ENCODE data around the gene CDK11B. TPM values are rescaled to one million over a fixed set of nuclear protein-coding genes. Genes with fewer than 3 reads are reported as not detected.
"Not testable (repeated sequence)": the region's sequence is repeated elsewhere in the genome, so short reads cannot be mapped to it uniquely, and the experiment has no call there.

The CDK11B gene
- total and polyA plus RNA-seq, 9 donors: 9.4 to 37.8 (median 34.9) TPM

DNA sequence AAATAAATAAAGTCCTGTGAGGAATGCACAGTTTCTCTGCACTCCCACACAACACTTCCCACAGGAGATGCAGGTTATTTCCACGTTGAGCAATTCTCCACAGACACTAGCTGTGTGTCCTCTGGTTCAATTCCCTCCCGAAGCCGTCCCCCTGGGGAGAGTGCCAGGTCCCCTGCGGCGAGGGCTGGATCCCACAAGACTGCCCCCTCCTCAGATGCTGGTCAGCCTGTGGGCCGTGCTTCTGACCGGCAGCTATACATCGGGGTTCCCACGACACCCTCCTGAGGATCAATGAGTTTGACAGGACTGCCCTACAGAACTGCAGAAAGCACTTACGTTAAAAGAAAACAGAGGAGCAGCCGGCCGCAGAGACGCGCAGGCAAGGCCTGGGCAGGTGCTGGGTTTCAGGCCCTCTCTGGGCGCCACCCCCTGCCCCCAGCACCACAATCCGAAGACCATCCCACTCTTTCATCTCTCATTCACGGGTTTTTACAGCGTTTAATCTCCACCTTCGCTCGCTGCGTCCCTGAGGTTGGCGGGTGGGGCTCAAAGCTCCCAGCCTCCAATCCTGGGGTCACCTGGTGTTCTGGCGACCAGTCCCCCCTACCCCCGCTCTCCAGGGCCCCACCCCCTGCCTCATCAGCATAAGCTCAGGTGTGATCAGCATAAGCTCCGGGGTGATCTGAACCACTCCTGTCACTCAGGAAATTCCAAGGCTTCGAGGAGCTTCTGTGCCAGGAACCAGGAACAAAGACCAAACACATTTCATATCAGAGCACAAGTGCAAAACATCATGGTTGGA lies 24.5 kb upstream of the CDK11B start:
- Histone ChIP-seq H3K9me3 (replicated peaks; ENCODE audit: control insufficient read depth, low read depth, low read length) (no peaks in the 10 kb centered on the region), H3K27ac (ENCODE audit: low read length) (no peak overlapping the region), H3K4me3 (ENCODE audit: low read length) (no peak overlapping the region), H3K4me1 (ENCODE audit: control insufficient read depth, insufficient read depth, low read length) (peaks cover 6% of the 10 kb centered on the region), H3K36me3 (ENCODE audit: control insufficient read depth, insufficient read depth, low read length) (peaks cover 29% of the 10 kb centered on the region), H3K27me3 (ENCODE audit: control insufficient read depth, insufficient read depth, low read length) (no peaks in the 10 kb centered on the region)
- no peak for DNase-seq
- 52% methylated on average over 23 of the region's 26 CpGs for WGBS (ENCODE audit: insufficient coverage)

DNA sequence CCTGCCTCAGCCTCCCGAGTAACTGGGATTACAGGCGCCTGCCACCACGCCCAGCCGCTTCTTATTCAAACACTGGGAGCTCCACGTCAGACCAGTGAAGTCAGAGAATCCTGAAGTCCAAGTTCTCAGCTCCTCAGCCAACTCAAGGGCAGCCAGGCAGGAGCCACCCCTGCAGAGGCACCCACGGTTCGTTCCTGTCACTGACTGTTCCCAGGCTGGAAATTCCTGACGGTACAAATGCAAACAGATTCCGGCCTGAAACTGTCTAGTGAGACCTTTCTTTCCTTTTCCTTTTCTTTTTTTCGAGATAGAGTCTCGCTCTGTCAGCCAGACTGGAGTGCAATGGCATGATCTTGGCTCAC lies 22.1 kb upstream of the CDK11B start:
- WGBS (ENCODE audit: insufficient coverage): 74% methylated on average over 9 of the region's 11 CpGs
- H3K9me3 ChIP-seq (replicated peaks; ENCODE audit: control insufficient read depth, low read depth, low read length): no peaks in the 10 kb centered on the region
- DNase-seq: no peak
- H3K36me3 ChIP-seq (ENCODE audit: control insufficient read depth, insufficient read depth, low read length): peaks cover 24% of the 10 kb centered on the region
- H3K27me3 ChIP-seq (ENCODE audit: control insufficient read depth, insufficient read depth, low read length): no peaks in the 10 kb centered on the region
- H3K4me1 ChIP-seq (ENCODE audit: control insufficient read depth, insufficient read depth, low read length): peaks cover 14% of the 10 kb centered on the region
- H3K27ac ChIP-seq (ENCODE audit: low read length): no peak overlapping the region
- H3K4me3 ChIP-seq (ENCODE audit: low read length): no peak overlapping the region

GRCh38 chr1:1680031-1680911 lies 21.5 kb upstream of the CDK11B start:
- peaks cover 24% of the 10 kb centered on the region for H3K36me3 ChIP-seq (ENCODE audit: control insufficient read depth, insufficient read depth, low read length)
- 87% methylated on average over 23 of the region's 32 CpGs for WGBS (ENCODE audit: insufficient coverage)
- no peaks in the 10 kb centered on the region for H3K27me3 ChIP-seq (ENCODE audit: control insufficient read depth, insufficient read depth, low read length)
- no peaks in the 10 kb centered on the region for H3K9me3 ChIP-seq (replicated peaks; ENCODE audit: control insufficient read depth, low read depth, low read length)
- H3K4me1 ChIP-seq (ENCODE audit: control insufficient read depth, insufficient read depth, low read length): peaks cover 14% of the 10 kb centered on the region
- H3K4me3 ChIP-seq (ENCODE audit: low read length): no peak overlapping the region
- H3K27ac ChIP-seq (ENCODE audit: low read length): no peak overlapping the region
- DNase-seq: no peak

- WGBS (ENCODE audit: insufficient coverage): 64% methylated on average over 24 of the region's 24 CpGs
- peak overlapping the region; percentile 62 for H3K27ac ChIP-seq (ENCODE audit: low read length)
- H3K9me3 ChIP-seq (replicated peaks; ENCODE audit: control insufficient read depth, low read depth, low read length): no peaks in the 10 kb centered on the region
- no peak overlapping the region for H3K4me3 ChIP-seq (ENCODE audit: low read length)
- H3K36me3 ChIP-seq (ENCODE audit: control insufficient read depth, insufficient read depth, low read length): peaks cover 20% of the 10 kb centered on the region
- no peak for DNase-seq
- H3K4me1 ChIP-seq (ENCODE audit: control insufficient read depth, insufficient read depth, low read length): peaks cover 14% of the 10 kb centered on the region
- no peaks in the 10 kb centered on the region for H3K27me3 ChIP-seq (ENCODE audit: control insufficient read depth, insufficient read depth, low read length)
Measured at GRCh38 chr1:1678581-1679380, 20.0 kb upstream of the CDK11B start.

DNA sequence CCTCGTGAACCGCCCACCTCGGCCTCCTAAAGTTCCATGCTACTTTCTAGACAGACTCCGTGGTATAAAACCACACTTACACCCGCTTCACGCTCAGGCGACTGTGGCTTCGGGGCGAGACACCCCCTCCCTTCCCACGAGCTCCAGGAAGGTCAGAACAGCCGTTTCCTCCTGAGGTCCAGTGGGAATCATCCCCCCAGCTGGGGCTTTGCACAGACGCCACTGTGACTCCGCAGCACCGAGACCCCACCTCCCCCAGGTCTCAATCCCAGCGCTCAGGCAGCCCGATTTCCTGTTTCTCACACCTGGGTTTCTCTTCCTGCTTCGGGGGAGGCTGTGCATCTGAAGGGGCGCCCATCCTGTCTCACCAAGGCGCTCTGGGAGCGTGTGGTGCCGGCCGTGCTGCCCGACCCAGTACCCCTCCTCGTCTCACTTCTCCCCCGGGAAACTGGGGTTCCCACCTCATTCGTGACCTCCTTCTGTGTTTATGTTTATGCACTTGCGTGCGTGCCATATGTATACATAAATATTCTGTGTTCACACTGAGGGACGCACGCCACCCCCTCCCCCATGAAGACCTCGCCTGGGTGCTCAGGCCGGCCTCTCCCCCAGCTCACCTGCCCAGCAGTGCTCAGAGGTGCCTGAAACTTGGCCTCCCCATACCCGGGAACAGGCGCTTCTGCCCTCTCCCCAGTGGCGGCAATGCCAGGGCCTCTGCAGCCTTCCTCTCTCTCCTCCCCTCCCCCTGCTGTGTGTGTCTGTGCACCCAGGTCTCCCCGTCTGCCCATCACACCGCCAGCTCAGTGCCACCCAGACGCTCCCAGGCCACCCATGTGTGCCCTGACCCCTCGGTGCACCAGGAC lies 19.1 kb upstream of the CDK11B start:
- WGBS (ENCODE audit: insufficient coverage): 57% methylated on average over 36 of the region's 39 CpGs
- H3K27ac ChIP-seq (ENCODE audit: low read length): peak overlapping the region; percentile 62

DNA sequence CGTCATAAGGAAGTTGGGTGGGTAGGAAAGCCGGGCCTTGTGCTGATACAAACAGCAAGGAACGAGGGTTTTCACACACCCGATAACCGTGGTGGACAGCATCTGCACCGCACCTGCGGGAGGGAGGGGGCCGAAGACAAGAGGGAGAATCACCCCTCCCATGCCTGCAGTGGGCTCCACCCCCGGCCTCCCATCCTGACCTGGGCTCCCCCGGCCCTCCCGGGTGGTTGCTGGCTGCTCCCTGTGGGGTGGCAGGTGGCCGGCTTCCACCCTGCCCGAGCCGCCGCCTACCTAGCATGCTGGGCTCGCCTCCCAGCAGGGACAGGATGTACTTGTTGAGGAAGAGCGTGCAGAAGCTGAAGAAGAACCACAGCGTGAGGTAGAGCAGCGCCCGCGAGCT lies 17.3 kb upstream of the CDK11B start:
- H3K27ac ChIP-seq (ENCODE audit: low read length); DNase-seq; H3K27me3 ChIP-seq (ENCODE audit: control insufficient read depth, insufficient read depth, low read length); H3K4me3 ChIP-seq (ENCODE audit: low read length); H3K9me3 ChIP-seq (replicated peaks; ENCODE audit: control insufficient read depth, low read depth, low read length): not testable (repeated sequence)
- Histone ChIP-seq H3K4me1 (ENCODE audit: control insufficient read depth, insufficient read depth, low read length) (peaks cover 14% of the 10 kb centered on the region), H3K36me3 (ENCODE audit: control insufficient read depth, insufficient read depth, low read length) (peaks cover 17% of the 10 kb centered on the region)
- WGBS (ENCODE audit: insufficient coverage): no CpG with 5 or more reads among the region's 21 CpGs

More for the DNA sequence above, 19.1 kb upstream of the CDK11B start:
- no peak overlapping the region for H3K4me3 ChIP-seq (ENCODE audit: low read length)
- H3K27me3 ChIP-seq (ENCODE audit: control insufficient read depth, insufficient read depth, low read length): no peaks in the 10 kb centered on the region
- peaks cover 14% of the 10 kb centered on the region for H3K4me1 ChIP-seq (ENCODE audit: control insufficient read depth, insufficient read depth, low read length)
- H3K9me3 ChIP-seq (replicated peaks; ENCODE audit: control insufficient read depth, low read depth, low read length): no peaks in the 10 kb centered on the region
- peak; percentile 30 for DNase-seq
- H3K36me3 ChIP-seq (ENCODE audit: control insufficient read depth, insufficient read depth, low read length): peaks cover 15% of the 10 kb centered on the region

GRCh38 chr1:1675218-1675617 lies 16.4 kb upstream of the CDK11B start:
- no CpG with 5 or more reads among the region's 18 CpGs for WGBS (ENCODE audit: insufficient coverage)
- H3K9me3 ChIP-seq (replicated peaks; ENCODE audit: control insufficient read depth, low read depth, low read length); H3K4me3 ChIP-seq (ENCODE audit: low read length); DNase-seq; H3K27me3 ChIP-seq (ENCODE audit: control insufficient read depth, insufficient read depth, low read length); H3K27ac ChIP-seq (ENCODE audit: low read length): not testable (repeated sequence)
- Histone ChIP-seq H3K4me1 (ENCODE audit: control insufficient read depth, insufficient read depth, low read length) (peaks cover 14% of the 10 kb centered on the region), H3K36me3 (ENCODE audit: control insufficient read depth, insufficient read depth, low read length) (peaks cover 23% of the 10 kb centered on the region)

GRCh38 chr1:1674806-1675205 lies 16.0 kb upstream of the CDK11B start:
- DNase-seq; H3K27ac ChIP-seq (ENCODE audit: low read length); H3K9me3 ChIP-seq (replicated peaks; ENCODE audit: control insufficient read depth, low read depth, low read length); H3K27me3 ChIP-seq (ENCODE audit: control insufficient read depth, insufficient read depth, low read length); H3K4me3 ChIP-seq (ENCODE audit: low read length): not testable (repeated sequence)
- peaks cover 27% of the 10 kb centered on the region for H3K36me3 ChIP-seq (ENCODE audit: control insufficient read depth, insufficient read depth, low read length)
- H3K4me1 ChIP-seq (ENCODE audit: control insufficient read depth, insufficient read depth, low read length): peaks cover 14% of the 10 kb centered on the region
- 100% methylated on average over 1 of the region's 21 CpGs for WGBS (ENCODE audit: insufficient coverage)

DNA sequence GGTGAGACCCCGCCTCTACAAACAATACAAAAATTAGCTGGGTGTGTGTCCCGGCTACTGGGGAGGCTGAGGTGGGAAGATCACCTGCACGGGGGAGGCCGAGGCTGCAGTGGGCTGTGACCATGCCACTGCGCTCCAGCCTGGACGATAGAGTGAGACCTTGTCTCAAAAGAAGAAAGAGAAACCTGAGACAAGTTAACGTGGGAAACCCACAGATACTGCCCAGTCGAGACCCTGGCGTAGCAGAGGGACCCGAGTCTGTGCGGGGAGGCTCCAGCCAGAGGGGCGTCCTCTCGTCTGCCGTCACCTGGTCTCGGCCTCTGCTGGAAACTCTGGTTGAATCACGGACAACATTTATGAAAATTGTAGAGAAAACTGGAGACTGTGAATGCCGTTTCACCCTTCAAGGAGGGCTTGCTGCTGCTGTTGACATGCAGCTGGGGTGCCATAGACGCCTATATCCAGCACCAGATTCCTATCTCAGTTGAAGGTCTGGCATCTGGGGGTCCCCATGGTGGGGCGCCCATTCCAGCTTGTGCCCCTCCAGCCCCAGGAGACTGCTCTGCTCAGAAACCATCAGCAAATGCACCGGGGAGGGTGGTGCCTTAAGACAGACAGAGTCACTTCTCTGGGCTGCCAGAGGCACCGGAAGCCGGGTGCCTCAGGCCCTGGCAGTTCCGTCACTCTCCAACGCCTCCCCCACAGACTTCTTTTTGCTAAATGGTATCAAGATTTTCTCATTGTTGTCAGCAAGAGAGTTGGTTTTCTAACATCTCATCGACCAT lies 13.6 kb upstream of the CDK11B start:
- no peak overlapping the region for H3K27ac ChIP-seq (ENCODE audit: low read length)
- H3K4me3 ChIP-seq (ENCODE audit: low read length): no peak overlapping the region
- peaks cover 40% of the 10 kb centered on the region for H3K36me3 ChIP-seq (ENCODE audit: control insufficient read depth, insufficient read depth, low read length)
- H3K9me3 ChIP-seq (replicated peaks; ENCODE audit: control insufficient read depth, low read depth, low read length): no peaks in the 10 kb centered on the region
- no peaks in the 10 kb centered on the region for H3K27me3 ChIP-seq (ENCODE audit: control insufficient read depth, insufficient read depth, low read length)
- no peaks in the 10 kb centered on the region for H3K4me1 ChIP-seq (ENCODE audit: control insufficient read depth, insufficient read depth, low read length)
- 91% methylated on average over 15 of the region's 25 CpGs for WGBS (ENCODE audit: insufficient coverage)
- no peak for DNase-seq
